ENCODE measurements around the gene NOP58.

GRCh38 chr2:202317080-202317857 is 51.7 kb downstream of the NOP58 start:
- no peak for TF ChIP-seq MXI1 (conservative IDR thresholded peaks at IDR 0.05; ENCODE audit: poor library complexity, severe bottlenecking)
- no peak for TF ChIP-seq CTCF (IDR thresholded peaks at IDR 0.05; ENCODE audit: poor library complexity, severe bottlenecking)
- no peak for TF ChIP-seq EZH2 (IDR thresholded peaks at IDR 0.05; ENCODE audit: borderline replicate concordance, insufficient read depth, low read length, poor library complexity, severe bottlenecking)
- no peak for TF ChIP-seq RAD21 (conservative IDR thresholded peaks at IDR 0.05)
- TF ChIP-seq TAF1 (IDR thresholded peaks at IDR 0.05; ENCODE audit: low read depth) = no peak
- TF ChIP-seq REST (IDR thresholded peaks at IDR 0.05; ENCODE audit: borderline replicate concordance) = no peak
- no peak for TF ChIP-seq POLR2AphosphoS5 (IDR thresholded peaks at IDR 0.05)
- TF ChIP-seq EP300 (conservative IDR thresholded peaks at IDR 0.05; ENCODE audit: poor library complexity, severe bottlenecking) = no peak
- TF ChIP-seq SMC3 (conservative IDR thresholded peaks at IDR 0.05; ENCODE audit: poor library complexity) = no peak
